MM.1S (cell line): Measurements from ENCODE around the gene SCN4A.

Experiments used
- DNase-seq: peaks from one replicate; pipeline ENCODE4 v3.0.0-alpha.2; 2015
- H2AFZ ChIP-seq: fragments of 300-600 bp; sonication (generic); 2 replicates; pipeline ENCODE4 v1.6.0; 2016; ENCODE audit warnings: antibody characterized with exemption, low read length
- H3F3A ChIP-seq: fragments of 300-600 bp; sonication (generic); 2 replicates; pipeline ENCODE4 v1.6.1; 2016; ENCODE audit warnings: mild to moderate bottlenecking, antibody characterized with exemption, low read length, moderate library complexity, mixed read lengths; ENCODE audit not compliant: insufficient read depth
- H3K27ac ChIP-seq: fragments of 300-600 bp; sonication (generic); 2 replicates; pipeline ENCODE4 v1.5.1; 2016; ENCODE audit warnings: mild to moderate bottlenecking, low read length
- H3K27me3 ChIP-seq: fragments of 300-600 bp; sonication (generic); replicated peaks from 2 replicates; pipeline ENCODE4 v1.6.0; 2016; ENCODE audit warnings: low read length; ENCODE audit not compliant: insufficient read depth
- H3K36me3 ChIP-seq: fragments of 300-600 bp; sonication (generic); replicated peaks from 2 replicates; pipeline ENCODE4 v1.6.1; 2016; ENCODE audit warnings: mild to moderate bottlenecking, low read length, mixed read lengths; ENCODE audit not compliant: insufficient read depth
- H3K4me1 ChIP-seq: fragments of 300-600 bp; sonication (generic); 2 replicates; pipeline ENCODE4 v1.6.1; 2016; ENCODE audit warnings: low read length, mixed read lengths
- H3K4me2 ChIP-seq: fragments of 300-600 bp; sonication (generic); 2 replicates; pipeline ENCODE4 v1.6.0; 2016; ENCODE audit warnings: low read depth, low read length
- H3K4me3 ChIP-seq: fragments of 300-600 bp; sonication (generic); 2 replicates; pipeline ENCODE4 v1.5.1; 2016; ENCODE audit warnings: low read length, mixed read lengths
- H3K79me2 ChIP-seq: fragments of 300-600 bp; sonication (generic); 2 replicates; pipeline ENCODE4 v1.6.1; 2016; ENCODE audit warnings: mixed run types, low read length, mixed read lengths
- H3K9ac ChIP-seq: fragments of 300-600 bp; sonication (generic); 2 replicates; pipeline ENCODE4 v1.6.1; 2016; ENCODE audit warnings: low read length, mixed read lengths
- H3K9me2 ChIP-seq: fragments of 300-600 bp; sonication (generic); replicated peaks from 2 replicates; pipeline ENCODE4 v1.6.1; 2016; ENCODE audit warnings: mild to moderate bottlenecking, low read length, mixed read lengths; ENCODE audit not compliant: insufficient read depth
- H3K9me3 ChIP-seq: fragments of 300-600 bp; sonication (generic); replicated peaks from 2 replicates; pipeline ENCODE4 v1.6.1; 2016; ENCODE audit warnings: mild to moderate bottlenecking, low read length, mixed read lengths; ENCODE audit not compliant: insufficient read depth
- H4K20me1 ChIP-seq: fragments of 300-600 bp; sonication (generic); 2 replicates; pipeline ENCODE4 v1.6.1; 2016; ENCODE audit warnings: mild to moderate bottlenecking, low read length, moderate library complexity, mixed read lengths; ENCODE audit not compliant: insufficient read depth
- CTCF ChIP-seq: fragments of 300-600 bp; sonication (generic); IDR thresholded peaks from 2 replicates; pipeline ENCODE4 v1.5.1; 2016; ENCODE audit warnings: antibody characterized with exemption, low read length, mixed read lengths
- EZH2 ChIP-seq: fragments of 300-600 bp; sonication (generic); optimal IDR thresholded peaks from 2 replicates; pipeline ENCODE3; 2017; ENCODE audit warnings: low read depth, mild to moderate bottlenecking, antibody characterized with exemption, low read length, mixed read lengths
- EZH2phosphoT487 ChIP-seq: fragments of 300-600 bp; sonication (generic); IDR thresholded peaks from 2 replicates; pipeline ENCODE4 v1.6.1; 2018; ENCODE audit warnings: antibody characterized with exemption, low read length

The SCN4A gene

GRCh38 chr17:63966646-63967264 is 6.0 kb downstream of the SCN4A start:
- Histone ChIP-seq H3K79me2 (no peaks in the 10 kb centered on the region), H3F3A (peaks cover 6% of the 10 kb centered on the region; the same call in 1 of the 2 replicates), H3K36me3 (no peaks in the 10 kb centered on the region), H3K9me2 (no peaks in the 10 kb centered on the region), H3K4me3 (no peak overlapping the region), H3K9me3 (no peaks in the 10 kb centered on the region), H3K4me2 (no peak overlapping the region), H4K20me1 (no peaks in the 10 kb centered on the region), H2AFZ (no peak overlapping the region), H3K27ac (no peak overlapping the region), H3K4me1 (no peaks in the 10 kb centered on the region), H3K27me3 (no peaks in the 10 kb centered on the region; the same call in 1 of the 2 replicates), H3K9ac (no peak overlapping the region)
- no peak for DNase-seq
- no peak for TF ChIP-seq EZH2phosphoT487
- no peak for TF ChIP-seq CTCF
- no peak for TF ChIP-seq EZH2

GRCh38 chr17:63963123-63963522 is 9.6 kb downstream of the SCN4A start:
- H3K4me2 ChIP-seq = no peak overlapping the region
- no peak for TF ChIP-seq EZH2
- no peak for TF ChIP-seq CTCF
- no peak for TF ChIP-seq EZH2phosphoT487
- no peak for DNase-seq
- no peaks in the 10 kb centered on the region for H3K27me3 ChIP-seq
- H3K36me3 ChIP-seq = no peaks in the 10 kb centered on the region
- peaks cover 6% of the 10 kb centered on the region; the same call in 1 of the 2 replicates for H3F3A ChIP-seq
- H3K79me2 ChIP-seq = no peaks in the 10 kb centered on the region
- no peaks in the 10 kb centered on the region for H4K20me1 ChIP-seq
- H3K9me3 ChIP-seq = no peaks in the 10 kb centered on the region
- H3K4me3 ChIP-seq = no peak overlapping the region
- H3K4me1 ChIP-seq = 0 out of 2 replicates have a peak, but pooled peaks cover 5% of the 10 kb centered on the region
- no peak overlapping the region for H3K27ac ChIP-seq
- H3K9ac ChIP-seq = no peak overlapping the region
- H3K9me2 ChIP-seq = no peaks in the 10 kb centered on the region
- H2AFZ ChIP-seq = no peak overlapping the region

GRCh38 chr17:63962298-63962744 is 10.4 kb downstream of the SCN4A start:
- Histone ChIP-seq H3K36me3 (no peaks in the 10 kb centered on the region), H3K9ac (no peak overlapping the region), H4K20me1 (no peaks in the 10 kb centered on the region), H3K9me3 (no peaks in the 10 kb centered on the region), H3F3A (peaks cover 6% of the 10 kb centered on the region; the same call in 1 of the 2 replicates), H3K27ac (no peak overlapping the region), H3K27me3 (no peaks in the 10 kb centered on the region), H3K9me2 (no peaks in the 10 kb centered on the region), H3K4me3 (no peak overlapping the region), H3K79me2 (no peaks in the 10 kb centered on the region), H2AFZ (no peak overlapping the region), H3K4me1 (0 out of 2 replicates have a peak, but pooled peaks cover 5% of the 10 kb centered on the region), H3K4me2 (no peak overlapping the region)
- no peak for TF ChIP-seq EZH2phosphoT487
- TF ChIP-seq CTCF = no peak
- TF ChIP-seq EZH2 = no peak
- DNase-seq = no peak
